NCI-H774 (cell line): ENCODE results near the gene HSCB.
"Not testable (repeated sequence)": the region's sequence is repeated elsewhere in the genome, so short reads cannot be mapped to it uniquely, and the experiment has no call there.

ENCODE experiments used
- DNase-seq: peaks from one replicate; lab custom pipeline; 2025; lab: John Stamatoyannopoulos, UW

Gene HSCB

DNA sequence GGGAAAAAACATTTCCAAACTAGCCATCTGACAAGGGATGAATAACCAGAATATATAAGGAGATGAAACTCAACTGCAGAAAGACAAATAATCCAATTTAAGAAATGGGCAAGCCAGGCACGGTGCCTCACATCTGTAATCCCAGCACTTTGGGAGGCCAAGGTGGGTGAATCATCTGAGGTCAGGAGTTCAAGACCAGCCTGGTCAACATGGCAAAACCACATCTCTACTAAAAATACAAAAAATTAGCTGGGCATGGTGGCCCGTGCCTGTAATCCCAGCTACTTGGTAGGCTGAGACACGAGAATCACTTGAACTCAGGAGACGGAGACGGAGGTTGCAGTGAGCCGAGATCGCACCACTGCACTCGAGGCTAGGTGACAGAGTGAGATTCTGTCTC, 3.0 kb upstream of the HSCB start:
- DNase-seq, result not testable (repeated sequence)

DNA sequence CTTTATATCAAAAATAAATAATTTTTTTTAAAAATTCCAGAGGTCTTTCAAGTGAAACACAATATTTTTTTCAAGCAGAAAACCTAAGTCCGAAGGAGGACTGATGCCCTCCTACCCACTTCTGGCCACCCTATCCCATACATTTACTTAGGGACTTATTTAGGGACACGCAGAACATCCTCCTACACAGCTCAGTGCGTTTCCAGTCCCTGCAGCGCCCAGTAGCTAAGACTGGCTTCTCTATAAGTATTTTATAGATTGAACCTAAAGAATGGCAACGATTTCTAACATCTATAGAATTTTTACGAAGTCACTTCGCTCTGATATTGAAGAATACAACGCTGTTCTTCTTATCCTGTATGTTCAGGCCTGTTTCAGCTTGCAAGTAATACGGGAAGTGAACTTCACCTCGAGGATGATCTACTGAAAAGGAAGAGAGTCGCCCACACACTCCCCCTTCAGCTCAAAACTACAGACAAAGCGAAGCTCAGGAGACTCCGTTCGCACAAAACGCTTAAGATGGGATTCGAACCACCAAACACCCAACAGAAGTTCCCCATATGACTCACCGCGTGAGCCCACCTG, 547 bp upstream of the HSCB start:
- no peak for DNase-seq

DNA sequence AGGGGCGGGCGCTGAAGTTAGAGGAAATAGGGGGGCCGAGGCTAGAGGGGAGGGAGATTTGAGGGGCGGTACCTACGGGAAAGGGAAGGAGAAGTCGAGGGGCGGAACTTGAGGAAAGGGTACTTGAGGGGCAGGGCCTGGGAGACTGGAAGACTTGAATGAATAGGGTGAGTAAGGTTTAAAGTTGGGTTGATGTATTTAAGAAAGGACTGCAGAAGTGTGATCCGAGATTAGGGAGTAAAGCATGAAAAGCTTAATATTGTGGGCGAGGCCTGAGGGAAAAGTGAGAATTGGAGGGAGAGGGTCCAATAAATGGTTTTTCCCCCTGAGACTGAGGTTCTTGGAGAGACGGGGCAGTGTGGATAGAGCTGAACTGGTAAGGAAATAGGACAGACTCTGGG, 723 bp downstream of the HSCB start:
- DNase-seq, result no peak

DNA sequence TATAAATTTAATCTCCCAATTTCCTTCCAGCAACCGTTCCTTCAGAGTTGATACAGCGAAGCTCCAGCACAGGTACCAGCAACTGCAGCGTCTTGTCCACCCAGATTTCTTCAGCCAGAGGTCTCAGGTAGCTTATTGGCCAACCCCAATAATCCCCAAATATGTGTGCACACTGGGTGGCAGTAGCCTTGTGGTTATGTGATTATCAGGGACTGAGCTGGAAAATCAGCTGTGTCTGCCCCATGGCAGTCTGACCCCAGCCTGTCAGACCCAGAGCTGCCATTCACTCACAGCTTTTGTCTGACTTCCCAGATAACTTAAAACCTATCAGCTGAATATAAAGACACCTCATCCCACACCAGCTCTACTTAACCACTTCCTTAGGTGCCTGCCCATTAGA, 2.0 kb downstream of the HSCB start:
- no peak for DNase-seq

DNA sequence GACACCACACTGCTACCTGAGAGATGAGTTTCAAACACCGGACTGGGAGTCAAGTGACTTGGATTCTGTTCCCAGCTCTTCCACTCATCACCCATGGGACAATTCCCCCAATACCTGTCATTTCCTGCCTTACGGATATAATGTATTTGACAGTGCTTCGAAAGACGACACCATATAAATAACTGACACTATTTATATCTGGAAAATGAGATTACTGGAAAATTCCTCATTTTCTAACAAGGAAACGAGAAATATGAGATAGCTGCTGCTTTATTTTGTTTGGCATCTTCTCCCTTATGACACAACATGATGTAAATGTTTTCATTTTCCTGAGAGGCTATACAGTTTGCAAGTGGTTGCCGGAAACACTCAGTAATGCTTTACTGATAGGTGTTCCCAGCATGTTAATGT, 8.6 kb downstream of the HSCB start:
- no peak for DNase-seq

DNA sequence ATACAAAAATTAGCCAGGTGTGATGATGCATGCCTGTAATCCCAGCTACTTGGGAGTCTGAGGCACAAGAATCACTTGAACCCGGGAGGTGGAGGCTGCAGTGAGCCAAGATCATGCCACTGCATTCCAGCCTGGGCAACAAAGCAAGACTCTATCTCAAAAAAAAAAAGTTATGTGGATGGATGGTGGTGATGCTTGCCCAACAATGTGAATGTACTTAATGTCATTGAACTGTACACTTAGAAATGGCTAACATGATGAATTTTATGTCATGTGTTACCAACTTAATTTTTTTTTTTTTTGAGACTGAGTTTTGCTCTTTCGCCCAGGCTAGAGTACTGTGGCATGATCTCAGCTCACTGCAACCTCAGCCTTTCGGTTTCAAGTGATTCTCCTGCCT, 12.7 kb downstream of the HSCB start:
- DNase-seq, result not testable (repeated sequence)

DNA sequence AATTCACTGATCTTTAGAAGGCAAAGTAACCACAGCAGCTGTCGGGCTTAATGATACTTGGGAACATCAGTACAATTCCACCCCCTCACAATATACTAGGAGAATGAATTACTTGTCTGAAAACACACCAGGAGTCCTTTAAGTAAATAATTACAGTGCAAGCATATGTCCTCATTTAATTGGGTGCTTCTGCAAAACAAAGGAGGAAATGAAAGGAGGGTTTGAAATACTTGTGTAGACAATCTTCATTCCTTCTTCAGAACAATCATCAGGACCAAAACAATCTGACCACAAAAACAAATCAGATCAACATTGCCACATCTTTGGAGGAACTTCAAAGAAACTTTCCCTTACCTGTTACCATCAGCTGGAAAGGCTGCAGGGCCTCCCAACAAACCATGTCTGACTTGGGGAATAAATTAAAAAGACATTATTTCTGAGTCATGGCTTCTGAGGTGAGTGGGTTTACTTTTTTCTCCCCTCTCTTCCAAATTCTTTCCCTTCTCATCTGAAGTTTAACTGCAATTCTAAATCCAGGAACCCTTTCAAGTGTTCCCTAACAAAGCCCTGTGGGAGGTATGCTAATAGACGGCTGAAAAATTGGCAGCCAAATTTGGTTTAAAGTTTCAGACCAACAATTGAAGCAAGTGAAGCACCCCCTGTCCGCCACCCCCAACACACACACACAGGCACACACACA, 18.2 kb downstream of the HSCB start:
- no peak for DNase-seq

DNA sequence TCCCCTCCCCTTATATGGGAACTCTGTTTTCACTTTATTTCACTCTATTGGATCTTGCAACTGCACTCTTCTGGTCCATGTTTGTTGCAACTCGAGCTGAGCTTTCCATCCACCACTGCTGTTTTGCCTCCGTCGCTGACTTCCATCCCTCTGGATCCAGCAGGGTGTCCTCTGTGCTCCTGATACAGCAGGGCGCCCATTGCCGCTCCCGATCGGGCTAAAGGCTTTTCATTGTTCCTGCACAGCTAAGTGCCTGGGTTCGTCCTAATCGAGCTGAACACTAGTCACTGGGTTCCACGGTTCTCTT, 19.6 kb downstream of the HSCB start:
- no peak for DNase-seq

DNA sequence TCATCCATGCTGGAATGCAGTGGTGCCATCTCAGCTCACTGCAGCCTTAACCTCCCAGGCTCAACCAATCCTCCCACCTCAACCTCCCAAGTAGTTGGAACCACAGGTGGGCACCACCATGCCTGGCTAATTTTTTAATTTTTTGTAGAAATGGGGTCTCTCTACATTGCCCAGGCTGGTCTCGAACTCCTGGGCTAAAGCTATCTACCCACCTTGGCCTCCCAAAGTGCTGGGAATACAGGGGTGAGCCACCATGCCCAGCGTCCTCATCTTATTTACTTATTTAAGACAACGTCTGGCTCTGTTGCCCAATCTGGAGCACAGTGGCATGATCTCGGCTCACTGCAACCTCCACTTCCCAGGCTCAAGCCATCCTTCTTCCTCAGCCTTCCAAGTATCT, 20.2 kb downstream of the HSCB start:
- not testable (repeated sequence) for DNase-seq

DNA sequence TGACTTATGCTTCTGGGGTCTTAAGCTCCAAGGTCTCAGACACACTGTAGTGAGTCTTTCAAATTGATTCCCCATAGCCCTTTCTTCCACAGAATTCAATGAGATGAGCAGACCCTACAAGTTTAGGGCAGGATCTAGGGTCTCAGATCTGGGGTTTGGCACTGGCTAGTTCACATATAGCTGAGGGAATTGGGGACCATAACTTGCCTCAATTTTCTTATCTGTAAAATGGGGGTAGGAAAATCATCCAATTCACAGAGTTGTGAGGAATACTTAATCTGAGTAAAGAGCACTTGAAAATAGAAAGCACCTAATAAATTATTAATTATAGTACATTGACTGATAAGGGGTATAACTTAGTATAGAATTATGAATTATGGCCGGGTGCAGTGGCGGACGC, 24.8 kb downstream of the HSCB start:
- no peak for DNase-seq

DNA sequence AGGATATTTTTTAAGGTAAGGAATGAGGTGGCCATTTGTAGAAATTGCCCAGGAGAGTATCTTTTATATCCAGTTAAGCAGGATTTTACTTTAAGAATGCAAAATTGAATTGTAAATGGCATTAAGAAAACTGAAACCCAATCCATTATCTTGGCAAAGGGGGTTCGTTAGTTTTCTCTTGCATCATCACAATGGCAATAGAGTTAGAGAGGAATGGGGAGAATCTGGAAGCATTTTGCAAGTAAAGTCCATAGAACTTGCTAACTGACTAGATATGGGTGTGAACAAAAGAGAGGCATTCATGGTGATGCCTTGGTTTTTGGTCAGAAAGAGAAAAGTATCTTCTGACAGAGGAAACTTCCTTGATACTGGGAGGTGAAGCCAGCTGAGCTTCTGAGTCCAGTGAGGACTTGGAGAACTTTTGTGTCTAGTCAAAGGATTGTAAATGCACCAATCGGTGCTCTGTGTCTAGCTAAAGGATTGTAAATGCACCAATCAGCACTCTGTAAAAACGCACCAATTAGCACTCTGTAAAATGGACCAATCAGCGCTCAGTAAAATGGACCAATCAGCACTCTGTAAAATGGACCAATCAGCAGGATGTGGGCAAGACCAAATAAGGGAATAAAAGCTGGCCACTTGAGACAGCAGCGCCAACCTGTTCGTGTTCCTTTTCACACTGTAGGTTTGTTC, 27.0 kb downstream of the HSCB start:
- DNase-seq, result no peak

DNA sequence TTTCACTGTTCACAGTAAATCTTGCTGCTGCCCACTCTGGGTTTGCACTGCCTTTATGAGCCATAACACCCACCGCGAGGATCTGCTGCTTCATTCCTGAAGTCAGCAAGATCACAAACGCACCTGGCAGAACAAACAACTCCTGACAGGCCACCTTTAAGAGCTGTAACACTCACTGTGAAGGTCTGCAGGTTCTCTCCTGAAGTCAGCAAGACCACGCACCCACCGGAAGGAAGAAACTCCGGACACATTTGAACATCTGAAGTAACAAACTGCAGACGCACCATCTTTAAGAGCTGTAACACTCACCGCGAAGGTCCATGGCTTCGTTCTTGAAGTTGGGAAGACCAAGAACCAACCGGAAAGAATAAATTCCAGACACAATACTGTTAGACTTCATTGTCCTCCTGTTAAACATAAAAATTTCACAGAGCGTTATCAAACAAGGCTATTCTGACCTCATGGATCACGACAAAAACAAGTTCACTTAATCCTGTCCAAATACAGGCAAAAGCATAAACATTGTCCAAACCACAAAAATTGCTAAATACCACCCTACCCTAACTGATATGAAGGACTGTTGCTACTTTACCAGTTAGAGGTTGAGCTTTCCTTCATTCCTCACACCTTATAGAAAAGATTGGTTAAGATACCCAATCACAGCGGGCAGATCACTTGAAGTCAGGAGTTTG, 27.7 kb downstream of the HSCB start:
- DNase-seq, result no peak

DNA sequence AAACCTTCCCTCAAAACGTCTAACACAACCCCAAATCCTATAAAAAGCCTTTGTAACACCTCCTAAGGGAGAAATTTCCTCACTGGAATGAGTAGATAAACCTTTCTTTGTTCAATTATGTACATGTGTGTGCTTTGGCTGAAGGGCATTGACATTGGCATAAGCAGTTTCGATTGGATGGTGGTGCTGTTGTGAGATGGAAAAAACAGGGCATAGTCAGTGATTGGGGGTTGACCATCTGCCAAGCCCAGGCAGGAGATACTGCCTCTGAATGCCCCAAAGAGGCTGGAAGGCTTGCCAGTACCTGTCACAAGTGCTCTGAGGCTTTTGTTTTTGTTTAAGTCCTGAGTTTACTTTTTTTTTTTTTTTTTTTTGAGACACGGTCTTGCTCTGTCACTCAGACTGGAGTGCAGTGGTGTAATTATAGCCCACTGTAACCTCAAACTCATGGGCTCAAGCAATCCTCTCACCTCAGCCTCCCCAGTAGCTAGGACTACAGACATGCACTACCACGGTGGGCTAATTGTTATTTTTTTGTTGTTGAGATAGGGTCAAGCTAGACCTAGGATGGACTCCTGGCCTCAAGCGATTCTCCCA, 29.5 kb downstream of the HSCB start:
- DNase-seq, result peak; percentile 23

DNA sequence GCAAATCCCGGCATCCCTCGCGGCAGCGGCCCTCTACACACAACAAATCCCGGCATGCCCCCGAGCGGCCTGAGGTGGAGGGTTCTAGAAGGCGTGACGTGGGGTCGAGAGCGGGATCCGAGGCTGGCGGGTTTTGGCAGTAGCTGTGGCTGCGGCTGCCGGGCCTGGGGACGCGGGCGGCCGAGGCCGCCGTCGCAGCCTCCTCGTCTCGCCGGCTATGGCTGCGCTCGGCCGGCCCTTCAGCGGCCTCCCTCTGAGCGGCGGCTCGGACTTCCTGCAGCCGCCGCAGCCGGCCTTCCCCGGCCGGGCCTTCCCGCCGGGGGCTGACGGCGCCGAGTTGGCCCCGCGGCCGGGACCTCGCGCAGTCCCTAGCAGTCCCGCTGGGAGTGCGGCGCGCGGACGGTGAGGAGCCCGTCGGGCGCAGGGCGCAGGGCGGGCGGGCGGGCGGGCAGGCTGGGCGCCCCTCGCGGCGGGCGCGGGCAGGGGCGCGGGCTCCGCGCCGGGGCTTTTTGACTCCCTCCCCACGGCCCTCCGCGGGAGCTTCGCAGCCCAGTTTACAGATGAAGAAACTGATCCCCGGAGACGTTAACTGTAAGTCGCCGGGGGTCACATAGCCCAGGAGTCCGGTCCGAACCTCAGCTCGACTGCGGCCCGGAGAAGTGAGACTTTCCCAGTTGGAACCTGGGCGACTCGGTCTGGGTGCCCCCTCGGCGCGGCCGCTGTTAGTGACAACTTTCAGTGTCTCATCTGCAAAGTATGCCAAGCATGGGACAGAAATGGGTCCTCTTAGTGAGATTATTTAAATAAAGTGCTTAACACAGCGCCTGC, 31.0 kb downstream of the HSCB start, which contains the start of gene CCDC117:
Gene CCDC117 (plus strand): TSS at position 63 of the 828 bp plus-strand sequence. CDS start 155 bp downstream, at position 218.
- peak; percentile 80 for DNase-seq

DNA sequence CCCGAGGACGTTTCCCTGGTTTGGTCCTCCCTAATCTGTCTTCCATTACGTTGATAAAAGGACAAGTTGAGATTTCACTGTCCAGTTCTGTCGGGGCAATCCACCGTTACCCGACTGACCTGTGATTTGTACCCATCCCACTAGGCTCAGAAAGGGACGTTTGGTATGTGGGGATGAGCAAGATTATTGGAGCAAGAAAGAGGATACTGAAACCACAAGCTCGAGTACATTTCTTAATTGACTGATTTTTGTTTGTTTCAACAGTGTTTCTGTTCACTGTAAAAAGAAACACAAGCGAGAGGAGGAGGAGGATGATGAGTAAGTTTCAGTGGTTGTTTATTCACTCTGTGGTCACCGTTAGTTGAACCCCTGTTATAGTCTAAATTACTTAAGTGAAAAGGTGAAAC, 31.6 kb downstream of the HSCB start:
- no peak for DNase-seq

DNA sequence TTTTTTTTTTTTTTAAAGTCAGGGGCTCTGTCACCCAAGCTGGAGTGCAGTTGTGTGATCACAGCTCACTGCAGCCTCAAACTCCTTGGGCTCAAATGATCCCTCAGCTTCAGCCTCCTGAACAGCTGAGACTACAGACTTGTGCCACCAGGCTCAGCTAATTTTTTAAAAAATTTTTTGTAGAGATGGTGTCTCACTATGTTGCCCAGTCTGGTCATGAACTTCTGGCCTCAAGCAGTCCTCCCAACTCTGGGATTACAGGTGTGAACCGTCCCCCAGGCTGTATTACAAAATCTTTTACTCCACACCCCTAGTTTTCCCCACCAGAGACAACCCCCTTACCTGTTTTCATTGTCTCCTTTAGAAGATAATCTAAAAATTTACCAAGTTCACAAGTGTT, 32.5 kb downstream of the HSCB start:
- DNase-seq, result no peak

DNA sequence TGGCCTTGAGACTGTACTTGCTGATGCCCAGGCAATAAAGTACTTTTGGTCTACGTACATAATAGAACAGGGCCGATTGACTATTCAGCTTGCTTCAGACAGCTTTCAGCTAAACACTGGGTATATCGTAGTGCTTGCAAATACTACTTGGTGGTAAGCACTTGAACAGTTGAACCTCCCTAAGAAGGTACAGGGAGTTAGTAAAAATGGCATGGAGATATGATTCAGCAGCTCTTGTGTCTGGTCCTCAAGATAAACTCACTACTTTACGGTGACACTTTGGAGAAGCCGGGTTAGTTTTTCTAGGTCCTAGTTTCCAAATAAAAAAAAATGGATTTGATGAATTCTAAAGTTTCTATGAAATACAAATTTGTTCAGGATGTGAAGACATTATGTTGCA, 38.0 kb downstream of the HSCB start:
- no peak for DNase-seq

DNA sequence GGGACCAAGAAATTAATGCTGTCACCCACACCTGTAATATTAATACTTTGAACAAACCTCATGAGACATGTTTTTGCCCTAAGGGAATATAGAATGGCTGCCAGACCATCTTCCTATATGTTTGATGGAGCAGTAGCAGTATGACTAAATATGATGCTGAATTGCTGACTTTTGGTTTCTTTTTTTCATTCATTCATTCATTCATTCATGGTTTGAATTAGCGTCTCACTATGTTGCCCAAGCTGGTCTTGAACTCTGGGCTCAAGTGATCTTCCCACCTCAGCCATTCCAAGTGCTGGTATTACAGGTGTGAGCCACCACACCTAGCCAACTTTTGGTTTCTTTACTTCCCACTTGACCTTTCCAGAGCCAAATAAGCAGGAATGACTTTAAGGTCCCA, 38.5 kb downstream of the HSCB start:
- no peak for DNase-seq

DNA sequence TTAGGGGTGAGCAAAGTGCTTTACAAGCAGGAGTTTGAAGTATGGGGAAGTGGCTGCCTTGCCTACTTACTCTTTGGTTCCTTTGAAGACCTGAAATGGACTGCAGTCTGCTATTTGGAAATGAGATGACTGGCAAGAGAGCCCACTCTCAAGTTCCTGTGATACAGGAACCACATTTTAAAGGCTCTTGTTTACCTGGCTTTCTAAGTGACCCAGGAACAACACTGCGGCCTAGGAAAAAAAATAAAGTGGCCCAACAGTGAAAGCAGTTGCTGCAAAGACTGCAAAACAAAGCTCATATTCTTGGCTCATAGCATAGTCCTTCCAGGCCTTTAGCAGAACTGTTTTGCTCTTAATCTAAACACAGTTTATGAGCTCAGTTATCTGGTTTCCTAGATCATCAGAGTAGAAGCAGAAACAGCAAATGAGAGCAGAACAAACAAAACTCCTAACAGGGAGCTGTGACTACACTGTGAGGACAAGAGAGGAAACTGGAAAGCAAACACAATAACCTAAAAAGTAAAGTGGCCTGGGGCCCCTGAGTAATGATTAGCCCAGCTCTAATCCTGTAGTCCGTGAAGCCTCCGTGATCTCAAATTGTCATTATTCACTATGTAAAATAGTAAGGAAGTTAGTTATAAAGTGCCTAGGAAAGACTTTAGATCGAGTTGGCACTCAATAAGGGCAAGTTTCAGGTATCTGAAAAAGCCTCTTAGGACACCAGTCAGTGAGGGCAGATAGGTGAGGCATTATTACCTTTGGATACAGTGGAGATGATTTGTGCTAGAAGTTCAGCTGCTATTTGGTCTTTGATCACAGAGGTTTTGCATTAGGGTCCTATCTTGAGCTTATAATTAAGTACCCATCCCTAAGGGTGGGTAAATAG, 42.2 kb downstream of the HSCB start:
- no peak for DNase-seq

DNA sequence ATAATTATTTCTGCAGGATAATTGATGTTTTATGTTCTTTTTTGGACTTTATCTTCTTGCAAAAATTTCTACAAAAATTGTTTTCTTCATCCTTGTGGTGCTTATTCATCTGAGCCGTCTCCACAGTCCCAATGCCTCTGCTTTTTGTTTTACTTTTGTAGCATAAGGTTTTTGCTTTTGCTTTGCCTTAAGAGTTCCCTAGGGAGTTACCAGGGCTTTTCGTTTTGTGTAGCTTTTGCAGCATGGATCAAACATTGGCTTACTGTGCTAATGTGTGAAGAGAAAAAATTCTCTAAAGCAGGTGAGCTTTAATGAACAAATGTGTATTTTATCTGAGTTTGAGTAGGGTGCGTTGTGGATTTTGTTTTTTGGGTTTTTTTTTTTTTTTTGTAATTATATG, 46.8 kb downstream of the HSCB start:
- DNase-seq, result no peak

DNA sequence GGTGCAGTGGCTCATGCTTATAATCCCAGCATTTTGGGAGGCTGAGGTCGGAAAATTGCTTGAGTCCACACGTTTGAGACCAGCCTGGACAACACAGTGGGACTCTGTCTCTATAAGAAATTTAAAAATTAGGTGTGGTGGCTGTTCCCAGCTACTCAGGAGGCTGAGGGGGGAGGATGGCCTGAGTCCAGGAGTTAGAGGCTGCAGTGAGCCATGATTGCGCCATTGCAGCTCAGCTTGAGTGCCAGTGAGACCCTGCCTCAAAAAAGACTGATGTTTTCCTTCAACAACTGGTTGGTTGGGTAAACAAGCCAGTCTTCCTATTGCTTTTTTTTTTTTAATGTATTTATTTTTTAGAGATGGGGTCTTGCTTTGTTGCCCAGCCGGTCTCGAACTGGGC, 49.3 kb downstream of the HSCB start:
- no peak for DNase-seq
